Measurements from ENCODE around the gene ULBP2. TPM values are rescaled to one million over a fixed set of nuclear protein-coding genes. Genes with fewer than 3 reads are reported as not detected.
"Not testable (repeated sequence)": the region's sequence is repeated elsewhere in the genome, so short reads cannot be mapped to it uniquely, and the experiment has no call there.

ULBP2 gene
- polyA plus RNA-seq, 1 donor (not counting 4 experiments of a cell fraction or from before 2014, with no cell fraction given), result 11.8 TPM

- H3K36me3 ChIP-seq (ENCODE audit: control insufficient read depth in 2 of 2, extremely low read depth in 1 of 2, insufficient read depth in 2 of 2, low read length in 2 of 2), result peaks cover 0 to under 1% of the 10 kb centered on the region in 2 experiments
- peaks cover 49% of the 10 kb centered on the region for H3K27me3 ChIP-seq (ENCODE audit: control insufficient read depth, extremely low read depth, insufficient read depth, low read length)
- no peak overlapping the region for H3K4me3 ChIP-seq (ENCODE audit: control insufficient read depth in 2 of 3, extremely low read depth in 1 of 3, insufficient read depth in 2 of 3, low read depth in 1 of 3, low read length in 3 of 3)
- no peak for TF ChIP-seq EZH2 (IDR thresholded peaks at IDR 0.05; ENCODE audit: low read length)
- TF ChIP-seq CTCF (optimal IDR thresholded peaks at IDR 0.05 in 1 of 3, IDR thresholded peaks at IDR 0.05 in 1 of 3, conservative IDR thresholded peaks at IDR 0.05 in 1 of 3; ENCODE audit: extremely low read depth in 1 of 3, insufficient read depth in 2 of 3, low read length in 3 of 3), result no peak
- H3K9me3 ChIP-seq (ENCODE audit: control insufficient read depth, low read depth, low read length), result no peaks in the 10 kb centered on the region
- H3K27ac ChIP-seq (ENCODE audit: control insufficient read depth, insufficient read depth, low read length), result no peak overlapping the region
- no peak overlapping the region for H2AFZ ChIP-seq (ENCODE audit: control insufficient read depth, low read length)
- no peak overlapping the region for H3K9ac ChIP-seq (ENCODE audit: control insufficient read depth, extremely low read depth, insufficient read depth, low read length)
- no peaks in the 10 kb centered on the region for H3K9me1 ChIP-seq (ENCODE audit: control insufficient read depth, extremely low read depth, insufficient read depth, low read length)
- DNase-seq (ENCODE audit: low read depth, low spot score) (no peak), FAIRE-seq (no peak)
- no peak overlapping the region for H3K4me2 ChIP-seq (ENCODE audit: control insufficient read depth, extremely low read depth, insufficient read depth, low read depth, low read length)
- no peaks in the 10 kb centered on the region for H3K79me2 ChIP-seq (ENCODE audit: control insufficient read depth, insufficient read depth, low read length)
- H3K4me1 ChIP-seq (ENCODE audit: control insufficient read depth, extremely low read depth, insufficient read depth, low read length), result no peaks in the 10 kb centered on the region
- dilution Hi-C loops (cut with MboI; ENCODE audit: extremely low pct_ligation_motif_present, low sequenced_read_pairs), result no loop called here
- no peaks in the 10 kb centered on the region for H4K20me1 ChIP-seq (ENCODE audit: control insufficient read depth, extremely low read depth, insufficient read depth, low read length)
These were observed 9.8 kb downstream of the ULBP2 start for GRCh38 chr6:149951626-149952025.

GRCh38 chr6:149953390-149953789 is 11.6 kb downstream of the ULBP2 start:
- DNase-seq (ENCODE audit: low read depth, low spot score); H3K27ac ChIP-seq (ENCODE audit: control insufficient read depth, insufficient read depth, low read length); H2AFZ ChIP-seq (ENCODE audit: control insufficient read depth, low read length); H4K20me1 ChIP-seq (ENCODE audit: control insufficient read depth, extremely low read depth, insufficient read depth, low read length); H3K4me3 ChIP-seq (ENCODE audit: control insufficient read depth in 2 of 3, extremely low read depth in 1 of 3, insufficient read depth in 2 of 3, low read depth in 1 of 3, low read length in 3 of 3); dilution Hi-C loops (cut with MboI; ENCODE audit: extremely low pct_ligation_motif_present, low sequenced_read_pairs); FAIRE-seq; H3K4me2 ChIP-seq (ENCODE audit: control insufficient read depth, extremely low read depth, insufficient read depth, low read depth, low read length); H3K79me2 ChIP-seq (ENCODE audit: control insufficient read depth, insufficient read depth, low read length); H3K4me1 ChIP-seq (ENCODE audit: control insufficient read depth, extremely low read depth, insufficient read depth, low read length); H3K9me3 ChIP-seq (ENCODE audit: control insufficient read depth, low read depth, low read length); H3K36me3 ChIP-seq (ENCODE audit: control insufficient read depth in 2 of 2, extremely low read depth in 1 of 2, insufficient read depth in 2 of 2, low read length in 2 of 2); H3K9ac ChIP-seq (ENCODE audit: control insufficient read depth, extremely low read depth, insufficient read depth, low read length); H3K9me1 ChIP-seq (ENCODE audit: control insufficient read depth, extremely low read depth, insufficient read depth, low read length): not testable (repeated sequence)
- H3K27me3 ChIP-seq (ENCODE audit: control insufficient read depth, extremely low read depth, insufficient read depth, low read length), result peaks cover 56% of the 10 kb centered on the region

GRCh38 chr6:149953934-149954327 is 12.1 kb downstream of the ULBP2 start:
- H3K27ac ChIP-seq (ENCODE audit: control insufficient read depth, insufficient read depth, low read length); H4K20me1 ChIP-seq (ENCODE audit: control insufficient read depth, extremely low read depth, insufficient read depth, low read length); H3K4me1 ChIP-seq (ENCODE audit: control insufficient read depth, extremely low read depth, insufficient read depth, low read length); H2AFZ ChIP-seq (ENCODE audit: control insufficient read depth, low read length); dilution Hi-C loops (cut with MboI; ENCODE audit: extremely low pct_ligation_motif_present, low sequenced_read_pairs); DNase-seq (ENCODE audit: low read depth, low spot score); H3K9me1 ChIP-seq (ENCODE audit: control insufficient read depth, extremely low read depth, insufficient read depth, low read length); H3K4me2 ChIP-seq (ENCODE audit: control insufficient read depth, extremely low read depth, insufficient read depth, low read depth, low read length); H3K79me2 ChIP-seq (ENCODE audit: control insufficient read depth, insufficient read depth, low read length); H3K36me3 ChIP-seq (ENCODE audit: control insufficient read depth in 2 of 2, extremely low read depth in 1 of 2, insufficient read depth in 2 of 2, low read length in 2 of 2); H3K9me3 ChIP-seq (ENCODE audit: control insufficient read depth, low read depth, low read length); H3K9ac ChIP-seq (ENCODE audit: control insufficient read depth, extremely low read depth, insufficient read depth, low read length); H3K4me3 ChIP-seq (ENCODE audit: control insufficient read depth in 2 of 3, extremely low read depth in 1 of 3, insufficient read depth in 2 of 3, low read depth in 1 of 3, low read length in 3 of 3): not testable (repeated sequence)
- FAIRE-seq, result peak; percentile 9
- peak in 1 of 3 experiments; percentile 7 for TF ChIP-seq CTCF (optimal IDR thresholded peaks at IDR 0.05 in 1 of 3, IDR thresholded peaks at IDR 0.05 in 1 of 3, conservative IDR thresholded peaks at IDR 0.05 in 1 of 3; ENCODE audit: extremely low read depth in 1 of 3, insufficient read depth in 2 of 3, low read length in 3 of 3)
- H3K27me3 ChIP-seq (ENCODE audit: control insufficient read depth, extremely low read depth, insufficient read depth, low read length), result peaks cover 56% of the 10 kb centered on the region

- H3K9me3 ChIP-seq (ENCODE audit: control insufficient read depth, low read depth, low read length); H3K9ac ChIP-seq (ENCODE audit: control insufficient read depth, extremely low read depth, insufficient read depth, low read length); H3K9me1 ChIP-seq (ENCODE audit: control insufficient read depth, extremely low read depth, insufficient read depth, low read length); H3K4me1 ChIP-seq (ENCODE audit: control insufficient read depth, extremely low read depth, insufficient read depth, low read length); dilution Hi-C loops (cut with MboI; ENCODE audit: extremely low pct_ligation_motif_present, low sequenced_read_pairs); H3K27ac ChIP-seq (ENCODE audit: control insufficient read depth, insufficient read depth, low read length); H3K4me2 ChIP-seq (ENCODE audit: control insufficient read depth, extremely low read depth, insufficient read depth, low read depth, low read length); H4K20me1 ChIP-seq (ENCODE audit: control insufficient read depth, extremely low read depth, insufficient read depth, low read length); H3K79me2 ChIP-seq (ENCODE audit: control insufficient read depth, insufficient read depth, low read length); H3K4me3 ChIP-seq (ENCODE audit: control insufficient read depth in 2 of 3, extremely low read depth in 1 of 3, insufficient read depth in 2 of 3, low read depth in 1 of 3, low read length in 3 of 3); H2AFZ ChIP-seq (ENCODE audit: control insufficient read depth, low read length); DNase-seq (ENCODE audit: low read depth, low spot score); H3K36me3 ChIP-seq (ENCODE audit: control insufficient read depth in 2 of 2, extremely low read depth in 1 of 2, insufficient read depth in 2 of 2, low read length in 2 of 2); FAIRE-seq: not testable (repeated sequence)
- peaks cover 56% of the 10 kb centered on the region for H3K27me3 ChIP-seq (ENCODE audit: control insufficient read depth, extremely low read depth, insufficient read depth, low read length)
These were observed 12.6 kb downstream of the ULBP2 start for GRCh38 chr6:149954328-149954983.

All from keratinocyte (primary cell).